Ishikawa (cell line): ENCODE measurements around the gene HBQ1.

ENCODE experiments used
- CEBPB ChIP-seq: IDR thresholded peaks from 2 replicates; pipeline ENCODE4 v1.6.1; 2012
- NFIC ChIP-seq: IDR thresholded peaks from 2 replicates; pipeline ENCODE4 v1.6.1; 2012
- RAD21 ChIP-seq: IDR thresholded peaks from 2 replicates; pipeline ENCODE4 v1.6.1; 2012; ENCODE audit warnings: low read depth
- REST ChIP-seq: IDR thresholded peaks from 2 replicates; pipeline ENCODE4 v1.6.1; 2012; ENCODE audit warnings: low read depth, mild to moderate bottlenecking
- TCF12 ChIP-seq: IDR thresholded peaks from 2 replicates; pipeline ENCODE4 v1.6.1; 2012; ENCODE audit warnings: low read depth
- YY1 ChIP-seq: IDR thresholded peaks from 2 replicates; pipeline ENCODE4 v1.6.1; 2012; ENCODE audit warnings: low read depth

GRCh38 chr16:164827-165538, 15.3 kb upstream of the HBQ1 start:
- TF ChIP-seq YY1 (no peak), RAD21 (no peak), REST (no peak), CEBPB (no peak), NFIC (no peak), TCF12 (no peak)
